GM12878 (cell line): ENCODE data around the gene SERPINA6. TPM values are rescaled to one million over a fixed set of nuclear protein-coding genes. Genes with fewer than 3 reads are reported as not detected.

Experiments used
- ATAC-seq: fragments of 200-7000 bp; cut with Tn5 transposase; 3 replicates; pipeline ENCODE4 v1.9.1; 2020; ENCODE audit warnings: mild to moderate bottlenecking, moderate library complexity
- BruUV-seq: library from RNA; stranded (reverse); fragments of 400-500 nt; replicated peaks from 2 replicates; lab custom pipeline; 2021; lab: Mats Ljungman, UMichigan
- CTCF ChIA-PET: fragments of 300-600 bp; sonication (Branson Sonifier 250); formaldehyde crosslinking; extraction: SDS; loops from one replicate; lab custom pipeline; 2021; ENCODE audit warnings: inconsistent platforms; lab: Yijun Ruan, JAX
- POLR2A ChIA-PET: fragments of 350-600 bp; formaldehyde crosslinking; extraction: SDS; loops from one replicate; lab custom pipeline; 2021; ENCODE audit warnings: inconsistent platforms; lab: Charles Lee
- RAD21 ChIA-PET: fragments of 300-600 bp; sonication (Branson Sonifier 250); formaldehyde crosslinking; loops from one replicate; lab custom pipeline; 2023; ENCODE audit warnings: antibody characterized with exemption; ENCODE audit not compliant: unreplicated experiment; lab: Charles Lee
- SMC1A ChIA-PET: fragments of 300-600 bp; sonication (Branson Sonifier 250); formaldehyde crosslinking; loops from one replicate; lab custom pipeline; 2023; ENCODE audit not compliant: unreplicated experiment, uncharacterized antibody; lab: Charles Lee
- DNase-seq: peaks from one replicate; pipeline ENCODE4 v3.0.0-alpha.2; 2011; ENCODE audit warnings: low read depth, low spot score
- FAIRE-seq: peaks from 3 replicates; lab custom pipeline; 2011; peaks lifted over from hg19 to GRCh38; lab: Jason Lieb, UNC
- H2AFZ ChIP-seq: 2 replicates; pipeline ENCODE4 v1.6.0; 2011; ENCODE audit warnings: low read depth, low read length, control low read depth; ENCODE audit not compliant: control insufficient read depth
- H3K27ac ChIP-seq: 2 replicates; pipeline ENCODE4 v1.5.1; 2011; ENCODE audit warnings: control low read depth; ENCODE audit not compliant: control insufficient read depth, insufficient read depth
- H3K27me3 ChIP-seq, 2 experiments: replicated peaks in 1 of 2; 2 replicates each; pipeline versions ENCODE4 v1.6.0 to v1.6.1; 2011; ENCODE audit warnings: low read length in 1 of 2; ENCODE audit not compliant: control insufficient read depth in 2 of 2, insufficient read depth in 2 of 2
- H3K36me3 ChIP-seq, 2 experiments: 2 replicates each; pipeline ENCODE4 v1.5.1; 2011; ENCODE audit warnings: low read length in 1 of 2; ENCODE audit not compliant: control insufficient read depth in 2 of 2, insufficient read depth in 2 of 2
- H3K4me1 ChIP-seq: 2 replicates; pipeline ENCODE4 v1.6.1; 2011; ENCODE audit warnings: mild to moderate bottlenecking, low read length, moderate library complexity, mixed read lengths; ENCODE audit not compliant: control insufficient read depth, insufficient read depth
- H3K4me2 ChIP-seq: 2 replicates; pipeline ENCODE4 v1.6.0; 2011; ENCODE audit warnings: control low read depth; ENCODE audit not compliant: control insufficient read depth, insufficient read depth
- H3K4me3 ChIP-seq: fragments of 200-600 bp; sonication (generic); 2 replicates; pipeline ENCODE4 v1.5.1; 2016
- H3K79me2 ChIP-seq: 2 replicates; pipeline ENCODE4 v1.6.0; 2011; ENCODE audit warnings: low read length; ENCODE audit not compliant: control insufficient read depth, insufficient read depth
- H3K9ac ChIP-seq: 2 replicates; pipeline ENCODE4 v1.8.0; 2011; ENCODE audit warnings: low read length, control low read depth, mixed read lengths; ENCODE audit not compliant: control insufficient read depth, insufficient read depth
- H3K9me3 ChIP-seq: replicated peaks from 3 replicates; pipeline ENCODE4 v1.5.1; 2011; ENCODE audit warnings: mild to moderate bottlenecking, low read length; ENCODE audit not compliant: control insufficient read depth, insufficient read depth
- H4K20me1 ChIP-seq: 2 replicates; pipeline ENCODE4 v1.6.0; 2011; ENCODE audit not compliant: control insufficient read depth, insufficient read depth
- ATF7 ChIP-seq: fragments of 450-650 bp; IDR thresholded peaks from 2 replicates; pipeline ENCODE4 v1.6.1; 2016; ENCODE audit warnings: low read depth, mild to moderate bottlenecking
- MEF2A ChIP-seq: IDR thresholded peaks from 2 replicates; pipeline ENCODE4 v1.6.1; 2011; ENCODE audit warnings: low read depth, mild to moderate bottlenecking, low read length, moderate library complexity; ENCODE audit not compliant: insufficient read depth
- PAX8 ChIP-seq: fragments of 450-650 bp; IDR thresholded peaks from 2 replicates; pipeline ENCODE4 v1.6.1; 2017; ENCODE audit warnings: mild to moderate bottlenecking, moderate library complexity
- POLR2AphosphoS5 ChIP-seq: IDR thresholded peaks from 2 replicates; pipeline ENCODE4 v1.6.1; 2011; ENCODE audit warnings: mild to moderate bottlenecking, low read length, inconsistent platforms
- RBBP5 ChIP-seq: fragments of 200-600 bp; sonication (generic); conservative IDR thresholded peaks from 2 replicates; pipeline ENCODE4 v1.6.1; 2016
- RELA ChIP-seq: fragments of 450-650 bp; IDR thresholded peaks from 2 replicates; pipeline ENCODE4 v1.8.0; 2014; ENCODE audit warnings: borderline replicate concordance; ENCODE audit not compliant: partially characterized antibody
- STAT3 ChIP-seq: IDR thresholded peaks from 2 replicates; pipeline ENCODE4 v1.6.1; 2011; ENCODE audit warnings: low read depth, low read length, improper control_type of control experiment
- ZNF274 ChIP-seq: IDR thresholded peaks from one replicate; pipeline ENCODE4 v1.8.0; 2011; ENCODE audit not compliant: insufficient read length, insufficient read depth
- WGBS: methylation state at CpG from one replicate; pipeline ENCODE4 v1.1.6; 2016; ENCODE audit warnings: low lambda C conversion rate; ENCODE audit not compliant: insufficient replicate concordance, insufficient coverage; ENCODE audit errors: missing lambda C conversion rate; 5-methylcytosine and 5-hydroxymethylcytosine counted together
- in situ Hi-C: fragments of 300-500 bp; cut with MboI; formaldehyde crosslinking; loops from 9 replicates; pipeline ENCODE4 v1.14.3; 2018; ENCODE audit warnings: mixed read lengths
- intact Hi-C: fragments of 100-400 bp; cut with micrococcal nuclease; formaldehyde crosslinking; loops from one replicate; pipeline ENCODE4 v1.14.2; 2022; ENCODE audit not compliant: unreplicated experiment
- polyA plus RNA-seq, 11 experiments: library from polyadenylated mRNA; depleted of rRNA in 4 of 11; unstranded in 6 of 11; stranded (reverse) in 5 of 11; fragments of >200 nt; fragmentation: Nextera tagmentation in 4 of 11; fragmentation: Illumina TruSeq in 1 of 11; extraction: Ambion mirVana in 4 of 11; extraction: Trizol in 1 of 11; gene quantifications; 1 replicate in 1 of 11; 2 replicates in 10 of 11; pipeline versions ENCODE4 v1.2.1 to v1.2.3, GENCODE V29; 2011 to 2016; ENCODE audit warnings: inconsistent platforms in 2 of 11, missing spikeins in 2 of 11, low read depth in 1 of 11
- total RNA-seq, 4 experiments: library from RNA; depleted of rRNA in 3 of 4; stranded (reverse); fragments of >200 nt in 3 of 4; fragmentation: Illumina TruSeq in 1 of 4; extraction: Trizol in 1 of 4; gene quantifications; 2 replicates each; pipeline versions ENCODE4 v1.2.1 to v1.2.3, GENCODE V29; 2013 to 2021
- TF ChIP-seq, protein P1 (sequence below): IDR thresholded peaks from 2 replicates; pipeline ENCODE4 v1.6.1; 2011; ENCODE audit warnings: low read depth, low read length, improper control_type of control experiment, borderline replicate concordance
- TF ChIP-seq, protein P2 (sequence below), 3 experiments: IDR thresholded peaks in 2 of 3; conservative IDR thresholded peaks in 1 of 3; 2 replicates each; pipeline ENCODE4 v1.5.1; 2011; ENCODE audit warnings: low read depth in 3 of 3, low read length in 3 of 3, mild to moderate bottlenecking in 3 of 3, control low read depth in 2 of 3, moderate library complexity in 2 of 3, inconsistent platforms in 1 of 3, mixed read lengths in 1 of 3; ENCODE audit not compliant: control insufficient read depth in 2 of 3, insufficient read depth in 1 of 3; ENCODE audit errors: extremely low read depth in 1 of 3
- TF ChIP-seq, protein P3 (sequence below): fragments of 450-650 bp; IDR thresholded peaks from 2 replicates; pipeline ENCODE4 v1.6.1; 2014; ENCODE audit warnings: mild to moderate bottlenecking
- TF ChIP-seq, protein P4 (sequence below): IDR thresholded peaks from 2 replicates; pipeline ENCODE4 v1.6.1; 2012; ENCODE audit warnings: low read depth, low read length, improper control_type of control experiment

Gene SERPINA6
- total and polyA plus RNA-seq, 10 of the 15 experiments (the other 5 are each of a cell fraction or from before 2014, with no cell fraction given): 0.11 to 0.27 (median 0.23) TPM; not detected in 7

DNA sequence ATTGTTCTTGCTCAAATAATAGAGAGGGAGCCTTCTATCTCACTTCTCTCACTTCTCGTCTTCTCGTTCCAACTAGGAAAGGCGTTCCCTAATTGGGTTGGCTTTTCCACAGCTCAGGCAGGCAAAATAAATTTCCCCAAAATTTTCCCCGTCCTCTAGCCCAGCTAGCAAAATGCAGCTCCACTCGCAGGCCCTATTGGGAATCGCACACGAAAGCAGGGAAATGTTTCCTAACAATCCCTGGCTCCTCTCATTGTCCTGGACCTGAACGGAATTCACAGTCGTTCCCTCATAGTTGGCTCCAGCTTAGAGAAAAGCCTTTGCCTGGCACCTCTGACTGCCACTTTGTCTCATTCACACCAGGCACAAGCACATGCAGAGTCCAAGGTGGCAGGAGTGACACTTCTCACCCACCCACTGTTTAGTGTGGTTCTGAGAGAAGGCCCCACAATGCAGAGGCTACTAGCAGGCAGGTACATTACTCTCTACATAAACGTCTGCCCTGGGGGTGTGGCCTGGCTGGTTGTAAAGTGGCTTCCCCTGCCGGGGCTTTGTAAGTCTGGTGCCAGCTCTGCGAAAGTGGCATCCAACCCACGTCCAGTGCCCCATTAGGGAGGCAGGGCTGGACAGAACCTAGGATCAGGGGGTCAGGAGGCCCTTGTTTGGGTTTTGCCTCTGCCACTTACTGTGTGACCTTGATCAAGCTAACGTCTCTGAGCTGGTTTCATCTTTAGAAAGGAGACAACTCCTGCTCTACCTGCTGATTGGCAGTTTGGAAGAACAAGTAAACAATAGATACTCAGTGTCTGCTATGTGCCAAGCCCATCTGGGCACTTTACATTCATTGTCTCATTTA, 34.3 kb downstream of the SERPINA6 start:
- in situ Hi-C loops: no loop called here
- ChIA-PET POLR2A (no interaction called here), RAD21 (no interaction called here), CTCF (no interaction called here), SMC1A (no interaction called here)
- BruUV-seq: no TSS peak
- no peak overlapping the region for H3K4me3 ChIP-seq
- no peak for ATAC-seq
- 61% methylated on average over 14 of the region's 14 CpGs for WGBS
- H3K27ac ChIP-seq: no peak overlapping the region
- no peaks in the 10 kb centered on the region for H3K36me3 ChIP-seq
- DNase-seq: no peak
- no peak overlapping the region for H3K4me2 ChIP-seq
- no peaks in the 10 kb centered on the region; a peak in 1 of 4 replicates for H3K27me3 ChIP-seq
- no peak for TF ChIP-seq RELA
- TF ChIP-seq POLR2AphosphoS5: no peak
- no peaks in the 10 kb centered on the region for H4K20me1 ChIP-seq
- H3K9me3 ChIP-seq: no peaks in the 10 kb centered on the region
- H3K9ac ChIP-seq: no peak overlapping the region
- intact Hi-C loops: no loop called here
- H2AFZ ChIP-seq: no peak overlapping the region
- FAIRE-seq: no peak
- H3K79me2 ChIP-seq: no peaks in the 10 kb centered on the region
- no peaks in the 10 kb centered on the region for H3K4me1 ChIP-seq

DNA sequence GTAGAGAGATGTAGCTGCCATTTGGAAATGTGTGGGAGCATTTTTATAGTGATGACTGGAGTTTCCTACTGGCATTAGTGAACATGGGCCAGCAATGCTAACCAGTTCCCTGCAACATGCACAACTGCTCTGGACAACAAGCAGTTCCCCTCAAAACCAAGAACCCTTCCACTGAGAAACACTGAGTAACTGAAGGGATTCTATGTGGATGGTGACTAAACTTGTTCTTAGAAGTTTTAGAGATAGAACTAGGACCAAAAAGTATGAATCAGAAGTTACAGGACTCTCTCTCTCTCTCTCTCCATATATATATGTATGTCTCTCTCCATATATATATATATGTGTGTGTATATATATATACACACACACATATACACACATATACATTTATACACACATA, 38.0 kb downstream of the SERPINA6 start:
- H4K20me1 ChIP-seq: no peaks in the 10 kb centered on the region
- H2AFZ ChIP-seq: no peak overlapping the region
- in situ Hi-C loops (no loop called here), intact Hi-C loops (no loop called here)
- H3K9me3 ChIP-seq: no peaks in the 10 kb centered on the region
- no peak overlapping the region for H3K9ac ChIP-seq
- H3K27ac ChIP-seq: no peak overlapping the region
- CTCF ChIA-PET: no interaction called here
- no peaks in the 10 kb centered on the region for H3K27me3 ChIP-seq
- RAD21 ChIA-PET: no interaction called here
- no peak overlapping the region for H3K4me3 ChIP-seq
- H3K4me1 ChIP-seq: no peaks in the 10 kb centered on the region
- no peak for DNase-seq
- no peak for ATAC-seq
- H3K79me2 ChIP-seq: no peaks in the 10 kb centered on the region
- no peaks in the 10 kb centered on the region for H3K36me3 ChIP-seq
- BruUV-seq: no TSS peak
- SMC1A ChIA-PET: no interaction called here
- H3K4me2 ChIP-seq: no peak overlapping the region
- no peak for FAIRE-seq
- POLR2A ChIA-PET: no interaction called here
- TF ChIP-seq, protein P1, sequence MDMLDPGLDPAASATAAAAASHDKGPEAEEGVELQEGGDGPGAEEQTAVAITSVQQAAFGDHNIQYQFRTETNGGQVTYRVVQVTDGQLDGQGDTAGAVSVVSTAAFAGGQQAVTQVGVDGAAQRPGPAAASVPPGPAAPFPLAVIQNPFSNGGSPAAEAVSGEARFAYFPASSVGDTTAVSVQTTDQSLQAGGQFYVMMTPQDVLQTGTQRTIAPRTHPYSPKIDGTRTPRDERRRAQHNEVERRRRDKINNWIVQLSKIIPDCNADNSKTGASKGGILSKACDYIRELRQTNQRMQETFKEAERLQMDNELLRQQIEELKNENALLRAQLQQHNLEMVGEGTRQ: no peak
- TF ChIP-seq RBBP5 (no peak), STAT3 (no peak), PAX8 (no peak), ATF7 (no peak), RELA (no peak), ZNF274 (no peak), MEF2A (no peak)
- TF ChIP-seq, protein P2, sequence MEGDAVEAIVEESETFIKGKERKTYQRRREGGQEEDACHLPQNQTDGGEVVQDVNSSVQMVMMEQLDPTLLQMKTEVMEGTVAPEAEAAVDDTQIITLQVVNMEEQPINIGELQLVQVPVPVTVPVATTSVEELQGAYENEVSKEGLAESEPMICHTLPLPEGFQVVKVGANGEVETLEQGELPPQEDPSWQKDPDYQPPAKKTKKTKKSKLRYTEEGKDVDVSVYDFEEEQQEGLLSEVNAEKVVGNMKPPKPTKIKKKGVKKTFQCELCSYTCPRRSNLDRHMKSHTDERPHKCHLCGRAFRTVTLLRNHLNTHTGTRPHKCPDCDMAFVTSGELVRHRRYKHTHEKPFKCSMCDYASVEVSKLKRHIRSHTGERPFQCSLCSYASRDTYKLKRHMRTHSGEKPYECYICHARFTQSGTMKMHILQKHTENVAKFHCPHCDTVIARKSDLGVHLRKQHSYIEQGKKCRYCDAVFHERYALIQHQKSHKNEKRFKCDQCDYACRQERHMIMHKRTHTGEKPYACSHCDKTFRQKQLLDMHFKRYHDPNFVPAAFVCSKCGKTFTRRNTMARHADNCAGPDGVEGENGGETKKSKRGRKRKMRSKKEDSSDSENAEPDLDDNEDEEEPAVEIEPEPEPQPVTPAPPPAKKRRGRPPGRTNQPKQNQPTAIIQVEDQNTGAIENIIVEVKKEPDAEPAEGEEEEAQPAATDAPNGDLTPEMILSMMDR (IDR thresholded peaks at IDR 0.05 in 2 of 3, conservative IDR thresholded peaks at IDR 0.05 in 1 of 3; ENCODE audit: control insufficient read depth in 2 of 3, extremely low read depth in 1 of 3, insufficient read depth in 1 of 3, low read depth in 3 of 3, low read length in 3 of 3): no peak
- TF ChIP-seq, protein P3, sequence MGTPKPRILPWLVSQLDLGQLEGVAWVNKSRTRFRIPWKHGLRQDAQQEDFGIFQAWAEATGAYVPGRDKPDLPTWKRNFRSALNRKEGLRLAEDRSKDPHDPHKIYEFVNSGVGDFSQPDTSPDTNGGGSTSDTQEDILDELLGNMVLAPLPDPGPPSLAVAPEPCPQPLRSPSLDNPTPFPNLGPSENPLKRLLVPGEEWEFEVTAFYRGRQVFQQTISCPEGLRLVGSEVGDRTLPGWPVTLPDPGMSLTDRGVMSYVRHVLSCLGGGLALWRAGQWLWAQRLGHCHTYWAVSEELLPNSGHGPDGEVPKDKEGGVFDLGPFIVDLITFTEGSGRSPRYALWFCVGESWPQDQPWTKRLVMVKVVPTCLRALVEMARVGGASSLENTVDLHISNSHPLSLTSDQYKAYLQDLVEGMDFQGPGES: no peak
- TF ChIP-seq, protein P4, sequence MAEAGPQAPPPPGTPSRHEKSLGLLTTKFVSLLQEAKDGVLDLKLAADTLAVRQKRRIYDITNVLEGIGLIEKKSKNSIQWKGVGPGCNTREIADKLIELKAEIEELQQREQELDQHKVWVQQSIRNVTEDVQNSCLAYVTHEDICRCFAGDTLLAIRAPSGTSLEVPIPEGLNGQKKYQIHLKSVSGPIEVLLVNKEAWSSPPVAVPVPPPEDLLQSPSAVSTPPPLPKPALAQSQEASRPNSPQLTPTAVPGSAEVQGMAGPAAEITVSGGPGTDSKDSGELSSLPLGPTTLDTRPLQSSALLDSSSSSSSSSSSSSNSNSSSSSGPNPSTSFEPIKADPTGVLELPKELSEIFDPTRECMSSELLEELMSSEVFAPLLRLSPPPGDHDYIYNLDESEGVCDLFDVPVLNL: no peak
